ENCODE results near the gene LCT.

GRCh38 chr2:135745545-135745944 lies 91.4 kb downstream of the LCT start:
- no peak for TF ChIP-seq CTCF (conservative IDR thresholded peaks at IDR 0.05 in 1 of 2, IDR thresholded peaks at IDR 0.05 in 1 of 2; ENCODE audit: low read depth in 1 of 2, low read length in 2 of 2)
- no peak for TF ChIP-seq EZH2 (IDR thresholded peaks at IDR 0.05; ENCODE audit: low read length, missing control alignments)

Data from fibroblast of lung (primary cell).